Measurements from ENCODE around the gene MAP4K4.

MAP4K4 gene

GRCh38 chr2:101788995-101789970 lies 91.8 kb downstream of the MAP4K4 start:
- Histone ChIP-seq H3K36me3 (ENCODE audit: control insufficient read depth, insufficient read depth, low read length) (no peaks in the 10 kb centered on the region), H3K27me3 (replicated peaks; ENCODE audit: control insufficient read depth, insufficient read depth, low read length) (no peaks in the 10 kb centered on the region), H3K4me3 (replicated peaks; ENCODE audit: low read depth, low read length) (no peak overlapping the region)
- TF ChIP-seq, protein P1, sequence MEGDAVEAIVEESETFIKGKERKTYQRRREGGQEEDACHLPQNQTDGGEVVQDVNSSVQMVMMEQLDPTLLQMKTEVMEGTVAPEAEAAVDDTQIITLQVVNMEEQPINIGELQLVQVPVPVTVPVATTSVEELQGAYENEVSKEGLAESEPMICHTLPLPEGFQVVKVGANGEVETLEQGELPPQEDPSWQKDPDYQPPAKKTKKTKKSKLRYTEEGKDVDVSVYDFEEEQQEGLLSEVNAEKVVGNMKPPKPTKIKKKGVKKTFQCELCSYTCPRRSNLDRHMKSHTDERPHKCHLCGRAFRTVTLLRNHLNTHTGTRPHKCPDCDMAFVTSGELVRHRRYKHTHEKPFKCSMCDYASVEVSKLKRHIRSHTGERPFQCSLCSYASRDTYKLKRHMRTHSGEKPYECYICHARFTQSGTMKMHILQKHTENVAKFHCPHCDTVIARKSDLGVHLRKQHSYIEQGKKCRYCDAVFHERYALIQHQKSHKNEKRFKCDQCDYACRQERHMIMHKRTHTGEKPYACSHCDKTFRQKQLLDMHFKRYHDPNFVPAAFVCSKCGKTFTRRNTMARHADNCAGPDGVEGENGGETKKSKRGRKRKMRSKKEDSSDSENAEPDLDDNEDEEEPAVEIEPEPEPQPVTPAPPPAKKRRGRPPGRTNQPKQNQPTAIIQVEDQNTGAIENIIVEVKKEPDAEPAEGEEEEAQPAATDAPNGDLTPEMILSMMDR (IDR thresholded peaks at IDR 0.05; ENCODE audit: insufficient read depth, low read length, poor library complexity, severe bottlenecking): no peak
- DNase-seq (ENCODE audit: extremely low read depth, insufficient read length): no peak

GRCh38 chr2:101790416-101790815 lies 92.9 kb downstream of the MAP4K4 start:
- no peaks in the 10 kb centered on the region for H3K36me3 ChIP-seq (ENCODE audit: control insufficient read depth, insufficient read depth, low read length)
- no peak overlapping the region for H3K4me3 ChIP-seq (replicated peaks; ENCODE audit: low read depth, low read length)
- H3K27me3 ChIP-seq (replicated peaks; ENCODE audit: control insufficient read depth, insufficient read depth, low read length): no peaks in the 10 kb centered on the region
- no peak for DNase-seq (ENCODE audit: extremely low read depth, insufficient read length)
- TF ChIP-seq, protein P1 (IDR thresholded peaks at IDR 0.05; ENCODE audit: insufficient read depth, low read length, poor library complexity, severe bottlenecking): no peak

GRCh38 chr2:101790857-101791256 lies 93.3 kb downstream of the MAP4K4 start:
- no peaks in the 10 kb centered on the region for H3K27me3 ChIP-seq (replicated peaks; ENCODE audit: control insufficient read depth, insufficient read depth, low read length)
- no peaks in the 10 kb centered on the region for H3K36me3 ChIP-seq (ENCODE audit: control insufficient read depth, insufficient read depth, low read length)
- TF ChIP-seq, protein P1 (IDR thresholded peaks at IDR 0.05; ENCODE audit: insufficient read depth, low read length, poor library complexity, severe bottlenecking): no peak
- no peak for DNase-seq (ENCODE audit: extremely low read depth, insufficient read length)
- H3K4me3 ChIP-seq (replicated peaks; ENCODE audit: low read depth, low read length): no peak overlapping the region

GRCh38 chr2:101792208-101792607 lies 94.7 kb downstream of the MAP4K4 start:
- H3K36me3 ChIP-seq (ENCODE audit: control insufficient read depth, insufficient read depth, low read length): no peaks in the 10 kb centered on the region
- TF ChIP-seq, protein P1 (IDR thresholded peaks at IDR 0.05; ENCODE audit: insufficient read depth, low read length, poor library complexity, severe bottlenecking): no peak
- DNase-seq (ENCODE audit: extremely low read depth, insufficient read length): no peak
- H3K4me3 ChIP-seq (replicated peaks; ENCODE audit: low read depth, low read length): no peak overlapping the region
- H3K27me3 ChIP-seq (replicated peaks; ENCODE audit: control insufficient read depth, insufficient read depth, low read length): no peaks in the 10 kb centered on the region

DNA sequence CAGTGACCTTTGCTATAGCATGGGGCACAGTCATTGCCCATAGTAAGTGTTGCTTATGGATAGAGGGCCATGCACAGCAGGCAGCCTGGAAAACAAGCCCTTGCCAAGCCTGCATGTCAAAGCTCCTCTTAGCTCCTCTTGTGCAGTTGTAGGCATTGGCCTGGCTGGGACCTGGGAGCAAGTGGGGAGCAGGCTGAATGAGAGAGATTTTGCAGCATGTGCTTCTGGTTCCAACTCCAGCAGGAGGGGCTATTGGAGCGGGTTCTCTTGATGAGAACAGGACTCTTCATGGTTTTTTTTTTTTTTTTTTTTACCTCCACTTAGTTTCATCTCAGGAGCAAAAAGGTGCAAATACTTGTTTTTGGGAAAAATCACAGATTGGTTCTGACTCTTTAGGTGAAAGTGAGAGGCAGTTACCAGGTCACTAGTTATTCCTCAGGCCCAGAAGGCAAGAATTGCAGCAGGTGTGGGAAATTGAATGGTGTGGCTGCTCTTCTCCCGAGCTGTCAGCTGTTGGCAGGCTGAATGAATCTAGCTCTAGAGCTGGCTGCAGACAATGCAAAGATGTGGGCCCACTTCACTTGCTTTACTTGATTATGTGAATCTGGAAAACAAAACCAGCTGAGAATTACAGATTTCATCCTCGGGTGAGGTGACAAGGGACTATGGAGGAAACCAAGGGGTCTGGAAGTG lies 95.9 kb downstream of the MAP4K4 start:
- Histone ChIP-seq H3K4me3 (replicated peaks; ENCODE audit: low read depth, low read length) (no peak overlapping the region), H3K27me3 (replicated peaks; ENCODE audit: control insufficient read depth, insufficient read depth, low read length) (no peaks in the 10 kb centered on the region), H3K36me3 (ENCODE audit: control insufficient read depth, insufficient read depth, low read length) (no peaks in the 10 kb centered on the region)
- TF ChIP-seq, protein P1 (IDR thresholded peaks at IDR 0.05; ENCODE audit: insufficient read depth, low read length, poor library complexity, severe bottlenecking): no peak
- no peak for DNase-seq (ENCODE audit: extremely low read depth, insufficient read length)
